OCI-LY7 (cell line): ENCODE results near the gene LRRTM1.

Experiments used
- EZH2phosphoT487 ChIP-seq: fragments of 200-600 bp; sonication (generic); IDR thresholded peaks from 2 replicates; pipeline ENCODE4 v1.6.1; 2018; ENCODE audit warnings: low read depth, borderline replicate concordance, mild to moderate bottlenecking, mixed run types, antibody characterized with exemption, low read length, moderate library complexity, mixed read lengths
- TF ChIP-seq, protein P1 (sequence below): fragments of 200-600 bp; sonication (generic); conservative IDR thresholded peaks from 2 replicates; pipeline ENCODE4 v1.5.1; 2014; ENCODE audit warnings: mild to moderate bottlenecking, antibody characterized with exemption, low read length, moderate library complexity, mixed read lengths

GRCh38 chr2:80291656-80292055, 12.9 kb downstream of the LRRTM1 start:
- TF ChIP-seq, protein P1, sequence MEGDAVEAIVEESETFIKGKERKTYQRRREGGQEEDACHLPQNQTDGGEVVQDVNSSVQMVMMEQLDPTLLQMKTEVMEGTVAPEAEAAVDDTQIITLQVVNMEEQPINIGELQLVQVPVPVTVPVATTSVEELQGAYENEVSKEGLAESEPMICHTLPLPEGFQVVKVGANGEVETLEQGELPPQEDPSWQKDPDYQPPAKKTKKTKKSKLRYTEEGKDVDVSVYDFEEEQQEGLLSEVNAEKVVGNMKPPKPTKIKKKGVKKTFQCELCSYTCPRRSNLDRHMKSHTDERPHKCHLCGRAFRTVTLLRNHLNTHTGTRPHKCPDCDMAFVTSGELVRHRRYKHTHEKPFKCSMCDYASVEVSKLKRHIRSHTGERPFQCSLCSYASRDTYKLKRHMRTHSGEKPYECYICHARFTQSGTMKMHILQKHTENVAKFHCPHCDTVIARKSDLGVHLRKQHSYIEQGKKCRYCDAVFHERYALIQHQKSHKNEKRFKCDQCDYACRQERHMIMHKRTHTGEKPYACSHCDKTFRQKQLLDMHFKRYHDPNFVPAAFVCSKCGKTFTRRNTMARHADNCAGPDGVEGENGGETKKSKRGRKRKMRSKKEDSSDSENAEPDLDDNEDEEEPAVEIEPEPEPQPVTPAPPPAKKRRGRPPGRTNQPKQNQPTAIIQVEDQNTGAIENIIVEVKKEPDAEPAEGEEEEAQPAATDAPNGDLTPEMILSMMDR: no peak
- TF ChIP-seq EZH2phosphoT487: no peak
